ENCODE data around the gene NUDT16L1. TPM values are rescaled to one million over a fixed set of nuclear protein-coding genes. Genes with fewer than 3 reads are reported as not detected.

Gene NUDT16L1
- total and polyA plus RNA-seq, 2 donors: 35.4 to 37.1 TPM

- no peak for DNase-seq (ENCODE audit: low read depth in 6 of 9, low spot score in 9 of 9)
- 96% methylated on average over 17 of the region's 17 CpGs for WGBS
- Histone ChIP-seq H3K9me3 (ENCODE audit: control insufficient read depth in 2 of 2, insufficient read depth in 1 of 2, low read length in 1 of 2) (no peaks in the 10 kb centered on the region), H3K4me1 (ENCODE audit: control insufficient read depth in 2 of 2, insufficient read depth in 2 of 2, low read length in 2 of 2) (no peaks in the 10 kb centered on the region), H3K4me3 (ENCODE audit: low read length in 2 of 2) (no peak overlapping the region), H3K36me3 (ENCODE audit: control insufficient read depth in 2 of 2, insufficient read depth in 2 of 2, low read length in 1 of 2) (peaks cover 55 to 58% of the 10 kb centered on the region in 2 donors), H3K27me3 (ENCODE audit: control insufficient read depth in 2 of 2, insufficient read depth in 1 of 2, low read length in 1 of 2) (no peaks in the 10 kb centered on the region), H3K27ac (ENCODE audit: low read depth in 1 of 2, low read length in 1 of 2) (no peak overlapping the region)
Observed at GRCh38 chr16:4701791-4702465, 8.6 kb downstream of the NUDT16L1 start.

- H3K4me1 ChIP-seq (ENCODE audit: control insufficient read depth in 2 of 2, insufficient read depth in 2 of 2, low read length in 2 of 2): no peaks in the 10 kb centered on the region
- WGBS: 97% methylated on average over 7 of the region's 7 CpGs
- H3K27me3 ChIP-seq (ENCODE audit: control insufficient read depth in 2 of 2, insufficient read depth in 1 of 2, low read length in 1 of 2): no peaks in the 10 kb centered on the region
- no peak overlapping the region for H3K27ac ChIP-seq (ENCODE audit: low read depth in 1 of 2, low read length in 1 of 2)
- no peaks in the 10 kb centered on the region for H3K9me3 ChIP-seq (ENCODE audit: control insufficient read depth in 2 of 2, insufficient read depth in 1 of 2, low read length in 1 of 2)
- DNase-seq (ENCODE audit: low read depth in 6 of 9, low spot score in 9 of 9): no peak
- H3K36me3 ChIP-seq (ENCODE audit: control insufficient read depth in 2 of 2, insufficient read depth in 2 of 2, low read length in 1 of 2): peaks cover 49 to 55% of the 10 kb centered on the region in 2 donors
- H3K4me3 ChIP-seq (ENCODE audit: low read length in 2 of 2): no peak overlapping the region
Observed at GRCh38 chr16:4702466-4702808, 9.1 kb downstream of the NUDT16L1 start.

GRCh38 chr16:4703906-4704305 is 10.5 kb downstream of the NUDT16L1 start:
- WGBS: 50% methylated on average over 7 of the region's 7 CpGs
- Histone ChIP-seq H3K36me3 (ENCODE audit: control insufficient read depth in 2 of 2, insufficient read depth in 2 of 2, low read length in 1 of 2) (peaks cover 38 to 46% of the 10 kb centered on the region in 2 donors), H3K4me1 (ENCODE audit: control insufficient read depth in 2 of 2, insufficient read depth in 2 of 2, low read length in 2 of 2) (no peaks in the 10 kb centered on the region), H3K4me3 (ENCODE audit: low read length in 2 of 2) (no peak overlapping the region), H3K9me3 (ENCODE audit: control insufficient read depth in 2 of 2, insufficient read depth in 1 of 2, low read length in 1 of 2) (no peaks in the 10 kb centered on the region), H3K27ac (ENCODE audit: low read depth in 1 of 2, low read length in 1 of 2) (no peak overlapping the region), H3K27me3 (ENCODE audit: control insufficient read depth in 2 of 2, insufficient read depth in 1 of 2, low read length in 1 of 2) (no peaks in the 10 kb centered on the region)
- DNase-seq (ENCODE audit: low read depth in 6 of 9, low spot score in 9 of 9): no peak

GRCh38 chr16:4704491-4704890 is 11.1 kb downstream of the NUDT16L1 start:
- H3K27me3 ChIP-seq (ENCODE audit: control insufficient read depth in 2 of 2, insufficient read depth in 1 of 2, low read length in 1 of 2): no peaks in the 10 kb centered on the region
- peaks cover 32 to 41% of the 10 kb centered on the region in 2 donors for H3K36me3 ChIP-seq (ENCODE audit: control insufficient read depth in 2 of 2, insufficient read depth in 2 of 2, low read length in 1 of 2)
- no peaks in the 10 kb centered on the region for H3K9me3 ChIP-seq (ENCODE audit: control insufficient read depth in 2 of 2, insufficient read depth in 1 of 2, low read length in 1 of 2)
- DNase-seq (ENCODE audit: low read depth in 6 of 9, low spot score in 9 of 9): no peak
- H3K27ac ChIP-seq (ENCODE audit: low read depth in 1 of 2, low read length in 1 of 2): no peak overlapping the region
- WGBS: 94% methylated on average over 8 of the region's 8 CpGs
- H3K4me1 ChIP-seq (ENCODE audit: control insufficient read depth in 2 of 2, insufficient read depth in 2 of 2, low read length in 2 of 2): no peaks in the 10 kb centered on the region
- no peak overlapping the region for H3K4me3 ChIP-seq (ENCODE audit: low read length in 2 of 2)

GRCh38 chr16:4704913-4705312 is 11.6 kb downstream of the NUDT16L1 start:
- Histone ChIP-seq H3K4me1 (ENCODE audit: control insufficient read depth in 2 of 2, insufficient read depth in 2 of 2, low read length in 2 of 2) (no peaks in the 10 kb centered on the region), H3K9me3 (ENCODE audit: control insufficient read depth in 2 of 2, insufficient read depth in 1 of 2, low read length in 1 of 2) (no peaks in the 10 kb centered on the region), H3K36me3 (ENCODE audit: control insufficient read depth in 2 of 2, insufficient read depth in 2 of 2, low read length in 1 of 2) (peaks cover 30 to 41% of the 10 kb centered on the region in 2 donors), H3K4me3 (ENCODE audit: low read length in 2 of 2) (no peak overlapping the region), H3K27ac (ENCODE audit: low read depth in 1 of 2, low read length in 1 of 2) (no peak overlapping the region), H3K27me3 (ENCODE audit: control insufficient read depth in 2 of 2, insufficient read depth in 1 of 2, low read length in 1 of 2) (no peaks in the 10 kb centered on the region)
- no peak for DNase-seq (ENCODE audit: low read depth in 6 of 9, low spot score in 9 of 9)
- WGBS: 98% methylated on average over 14 of the region's 14 CpGs

- H3K4me3 ChIP-seq (ENCODE audit: low read length in 2 of 2): no peak overlapping the region
- no peaks in the 10 kb centered on the region for H3K9me3 ChIP-seq (ENCODE audit: control insufficient read depth in 2 of 2, insufficient read depth in 1 of 2, low read length in 1 of 2)
- no peaks in the 10 kb centered on the region for H3K27me3 ChIP-seq (ENCODE audit: control insufficient read depth in 2 of 2, insufficient read depth in 1 of 2, low read length in 1 of 2)
- H3K36me3 ChIP-seq (ENCODE audit: control insufficient read depth in 2 of 2, insufficient read depth in 2 of 2, low read length in 1 of 2): peaks cover 16 to 28% of the 10 kb centered on the region in 2 donors
- no peaks in the 10 kb centered on the region for H3K4me1 ChIP-seq (ENCODE audit: control insufficient read depth in 2 of 2, insufficient read depth in 2 of 2, low read length in 2 of 2)
- no peak overlapping the region for H3K27ac ChIP-seq (ENCODE audit: low read depth in 1 of 2, low read length in 1 of 2)
- 96% methylated on average over 7 of the region's 7 CpGs for WGBS
- DNase-seq (ENCODE audit: low read depth in 6 of 9, low spot score in 9 of 9): no peak
Observed at GRCh38 chr16:4706871-4707270, 13.5 kb downstream of the NUDT16L1 start.

GRCh38 chr16:4709481-4709880 is 16.1 kb downstream of the NUDT16L1 start:
- H3K36me3 ChIP-seq (ENCODE audit: control insufficient read depth in 2 of 2, insufficient read depth in 2 of 2, low read length in 1 of 2): peaks cover 8 to 21% of the 10 kb centered on the region in 2 donors
- no peak for DNase-seq (ENCODE audit: low read depth in 6 of 9, low spot score in 9 of 9)

GRCh38 chr16:4713663-4714501 is 20.5 kb downstream of the NUDT16L1 start:
- no peak overlapping the region for H3K4me3 ChIP-seq (ENCODE audit: low read length in 2 of 2)
- no peaks in the 10 kb centered on the region for H3K4me1 ChIP-seq (ENCODE audit: control insufficient read depth in 2 of 2, insufficient read depth in 2 of 2, low read length in 2 of 2)
- no peak overlapping the region for H3K27ac ChIP-seq (ENCODE audit: low read depth in 1 of 2, low read length in 1 of 2)
- peaks cover 12 to 18% of the 10 kb centered on the region in 2 donors for H3K36me3 ChIP-seq (ENCODE audit: control insufficient read depth in 2 of 2, insufficient read depth in 2 of 2, low read length in 1 of 2)
- DNase-seq (ENCODE audit: low read depth in 6 of 9, low spot score in 9 of 9): no peak
- 98% methylated on average over 18 of the region's 18 CpGs for WGBS
- no peaks in the 10 kb centered on the region for H3K9me3 ChIP-seq (ENCODE audit: control insufficient read depth in 2 of 2, insufficient read depth in 1 of 2, low read length in 1 of 2)
- H3K27me3 ChIP-seq (ENCODE audit: control insufficient read depth in 2 of 2, insufficient read depth in 1 of 2, low read length in 1 of 2): no peaks in the 10 kb centered on the region

More at GRCh38 chr16:4709481-4709880, 16.1 kb downstream of the NUDT16L1 start:
- no peak overlapping the region for H3K27ac ChIP-seq (ENCODE audit: low read depth in 1 of 2, low read length in 1 of 2)
- H3K4me3 ChIP-seq (ENCODE audit: low read length in 2 of 2): no peak overlapping the region
- 97% methylated on average over 4 of the region's 4 CpGs for WGBS
- no peaks in the 10 kb centered on the region for H3K9me3 ChIP-seq (ENCODE audit: control insufficient read depth in 2 of 2, insufficient read depth in 1 of 2, low read length in 1 of 2)
- H3K4me1 ChIP-seq (ENCODE audit: control insufficient read depth in 2 of 2, insufficient read depth in 2 of 2, low read length in 2 of 2): no peaks in the 10 kb centered on the region
- H3K27me3 ChIP-seq (ENCODE audit: control insufficient read depth in 2 of 2, insufficient read depth in 1 of 2, low read length in 1 of 2): no peaks in the 10 kb centered on the region

GRCh38 chr16:4714996-4715395 is 21.6 kb downstream of the NUDT16L1 start:
- no peak overlapping the region for H3K4me3 ChIP-seq (ENCODE audit: low read length in 2 of 2)
- H3K4me1 ChIP-seq (ENCODE audit: control insufficient read depth in 2 of 2, insufficient read depth in 2 of 2, low read length in 2 of 2): no peaks in the 10 kb centered on the region
- H3K27ac ChIP-seq (ENCODE audit: low read depth in 1 of 2, low read length in 1 of 2): no peak overlapping the region
- no peaks in the 10 kb centered on the region for H3K9me3 ChIP-seq (ENCODE audit: control insufficient read depth in 2 of 2, insufficient read depth in 1 of 2, low read length in 1 of 2)
- 98% methylated on average over 2 of the region's 2 CpGs for WGBS
- H3K27me3 ChIP-seq (ENCODE audit: control insufficient read depth in 2 of 2, insufficient read depth in 1 of 2, low read length in 1 of 2): no peaks in the 10 kb centered on the region
- DNase-seq (ENCODE audit: low read depth in 6 of 9, low spot score in 9 of 9): no peak
- peaks cover 12 to 16% of the 10 kb centered on the region in 2 donors for H3K36me3 ChIP-seq (ENCODE audit: control insufficient read depth in 2 of 2, insufficient read depth in 2 of 2, low read length in 1 of 2)

All from thymus (tissue), 11 donors.